HEK293 (cell line): ENCODE data around the gene SPEF1.

ENCODE experiments used
- ZNF76 ChIP-seq: fragments of 450-650 bp; formaldehyde crosslinking; IDR thresholded peaks from 2 replicates; pipeline ENCODE4; 2016; ENCODE audit warnings: low read depth, missing biosample characterization, missing genetic modification characterization, borderline replicate concordance
- ZNF791 ChIP-seq: fragments of 450-650 bp; formaldehyde crosslinking; IDR thresholded peaks from 2 replicates; pipeline ENCODE4 v1.5.1; 2016; ENCODE audit warnings: missing biosample characterization, missing genetic modification characterization
- TF ChIP-seq, protein P1 (sequence below): sonication (generic); formaldehyde crosslinking; IDR thresholded peaks from 2 replicates; pipeline ENCODE4 v1.8.1; 2022; ENCODE audit warnings: mild to moderate bottlenecking, moderate library complexity, missing genetic modification reagents
- TF ChIP-seq, protein P2 (sequence below): fragments of 450-650 bp; formaldehyde crosslinking; IDR thresholded peaks from 2 replicates; pipeline ENCODE4 v1.5.1; 2016; ENCODE audit warnings: missing biosample characterization, missing genetic modification characterization

- TF ChIP-seq, protein P1, sequence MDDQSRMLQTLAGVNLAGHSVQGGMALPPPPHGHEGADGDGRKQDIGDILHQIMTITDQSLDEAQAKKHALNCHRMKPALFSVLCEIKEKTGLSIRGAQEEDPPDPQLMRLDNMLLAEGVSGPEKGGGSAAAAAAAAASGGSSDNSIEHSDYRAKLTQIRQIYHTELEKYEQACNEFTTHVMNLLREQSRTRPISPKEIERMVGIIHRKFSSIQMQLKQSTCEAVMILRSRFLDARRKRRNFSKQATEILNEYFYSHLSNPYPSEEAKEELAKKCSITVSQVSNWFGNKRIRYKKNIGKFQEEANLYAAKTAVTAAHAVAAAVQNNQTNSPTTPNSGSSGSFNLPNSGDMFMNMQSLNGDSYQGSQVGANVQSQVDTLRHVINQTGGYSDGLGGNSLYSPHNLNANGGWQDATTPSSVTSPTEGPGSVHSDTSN (CRISPR knock-in tag), result no peak
- no peak for TF ChIP-seq ZNF791 (tag by site-specific recombination)
- TF ChIP-seq, protein P2, sequence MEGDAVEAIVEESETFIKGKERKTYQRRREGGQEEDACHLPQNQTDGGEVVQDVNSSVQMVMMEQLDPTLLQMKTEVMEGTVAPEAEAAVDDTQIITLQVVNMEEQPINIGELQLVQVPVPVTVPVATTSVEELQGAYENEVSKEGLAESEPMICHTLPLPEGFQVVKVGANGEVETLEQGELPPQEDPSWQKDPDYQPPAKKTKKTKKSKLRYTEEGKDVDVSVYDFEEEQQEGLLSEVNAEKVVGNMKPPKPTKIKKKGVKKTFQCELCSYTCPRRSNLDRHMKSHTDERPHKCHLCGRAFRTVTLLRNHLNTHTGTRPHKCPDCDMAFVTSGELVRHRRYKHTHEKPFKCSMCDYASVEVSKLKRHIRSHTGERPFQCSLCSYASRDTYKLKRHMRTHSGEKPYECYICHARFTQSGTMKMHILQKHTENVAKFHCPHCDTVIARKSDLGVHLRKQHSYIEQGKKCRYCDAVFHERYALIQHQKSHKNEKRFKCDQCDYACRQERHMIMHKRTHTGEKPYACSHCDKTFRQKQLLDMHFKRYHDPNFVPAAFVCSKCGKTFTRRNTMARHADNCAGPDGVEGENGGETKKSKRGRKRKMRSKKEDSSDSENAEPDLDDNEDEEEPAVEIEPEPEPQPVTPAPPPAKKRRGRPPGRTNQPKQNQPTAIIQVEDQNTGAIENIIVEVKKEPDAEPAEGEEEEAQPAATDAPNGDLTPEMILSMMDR (tag by site-specific recombination), result no peak
- TF ChIP-seq ZNF76, result no peak
Measured at GRCh38 chr20:3759884-3760283, 21.4 kb downstream of the SPEF1 start.
